CD1c-positive myeloid dendritic cell (primary cell): ENCODE results near the gene PRAMEF13.
"Not testable (repeated sequence)": the region's sequence is repeated elsewhere in the genome, so short reads cannot be mapped to it uniquely, and the experiment has no call there.

Experiments
- DNase-seq: peaks from one replicate; pipeline ENCODE4 v3.0.0-alpha.2; 2016; ENCODE audit errors: extremely low spot score

Gene PRAMEF13

GRCh38 chr1:13201309-13201708 lies at the start of gene PRAMEF13:
TSS of gene PRAMEF13 (minus strand) at chr1:13201409. CDS start at chr1:13199589, 1,820 bp downstream.
- not testable (repeated sequence) for DNase-seq

- DNase-seq: not testable (repeated sequence)
Observed at GRCh38 chr1:13247122-13247521, 45.9 kb upstream of the PRAMEF13 start.

DNA sequence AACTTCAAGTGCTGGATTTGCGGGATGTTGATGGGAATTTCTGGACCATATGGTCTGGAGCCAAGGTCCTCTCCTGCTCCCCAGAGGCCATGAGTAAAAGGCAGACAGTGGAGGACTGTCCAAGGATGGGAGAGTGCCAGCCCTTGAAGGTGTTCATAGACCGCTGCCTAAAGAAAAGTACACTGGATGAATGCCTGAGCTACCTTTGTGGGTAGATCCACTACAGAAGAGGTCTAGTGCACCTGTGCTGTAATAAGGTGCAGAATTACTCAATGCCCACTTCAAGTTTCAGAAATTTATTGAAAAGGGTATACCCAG lies 45.3 kb upstream of the PRAMEF13 start:
- DNase-seq: not testable (repeated sequence)

DNA sequence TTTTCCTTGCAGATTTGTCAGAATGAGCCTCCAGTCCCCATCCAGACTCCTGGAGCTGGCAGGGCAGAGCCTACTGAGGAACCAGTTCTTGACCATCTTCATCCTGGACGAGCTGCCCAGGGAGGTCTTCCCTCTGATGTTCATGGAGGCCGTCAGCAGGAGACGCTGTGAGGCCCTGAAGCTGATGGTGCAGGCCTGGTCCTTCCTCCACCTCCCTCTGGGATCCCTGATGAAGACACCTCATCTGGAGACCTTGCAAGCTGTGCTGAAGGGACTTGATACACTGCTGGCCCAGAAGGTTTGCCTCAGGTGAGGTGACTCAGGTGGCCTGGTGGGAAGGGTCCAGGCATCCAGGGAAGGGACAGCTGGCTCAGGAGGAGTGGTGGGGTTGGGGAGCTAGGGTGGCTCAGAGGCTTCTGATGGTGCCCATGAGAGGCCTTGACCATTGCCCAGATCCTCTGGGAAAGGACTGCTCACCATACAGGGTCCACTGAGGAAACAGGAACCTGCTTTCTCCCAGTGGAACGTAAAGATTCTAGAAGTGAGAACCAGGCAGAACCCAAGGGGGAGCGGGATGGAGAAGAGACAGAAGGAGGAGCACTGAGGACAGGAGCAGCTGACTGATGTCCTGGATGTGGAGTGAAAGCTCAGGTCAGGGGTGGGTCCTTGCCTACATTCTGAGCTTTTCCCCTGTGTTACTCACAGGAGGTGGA lies 44.8 kb upstream of the PRAMEF13 start:
- DNase-seq: not testable (repeated sequence)

- DNase-seq: not testable (repeated sequence)
Observed at GRCh38 chr1:13243536-13244263, 42.5 kb upstream of the PRAMEF13 start.

- not testable (repeated sequence) for DNase-seq
Observed at GRCh38 chr1:13239633-13240032, 38.4 kb upstream of the PRAMEF13 start.

GRCh38 chr1:13237572-13237971 lies 36.4 kb upstream of the PRAMEF13 start:
- not testable (repeated sequence) for DNase-seq

DNA sequence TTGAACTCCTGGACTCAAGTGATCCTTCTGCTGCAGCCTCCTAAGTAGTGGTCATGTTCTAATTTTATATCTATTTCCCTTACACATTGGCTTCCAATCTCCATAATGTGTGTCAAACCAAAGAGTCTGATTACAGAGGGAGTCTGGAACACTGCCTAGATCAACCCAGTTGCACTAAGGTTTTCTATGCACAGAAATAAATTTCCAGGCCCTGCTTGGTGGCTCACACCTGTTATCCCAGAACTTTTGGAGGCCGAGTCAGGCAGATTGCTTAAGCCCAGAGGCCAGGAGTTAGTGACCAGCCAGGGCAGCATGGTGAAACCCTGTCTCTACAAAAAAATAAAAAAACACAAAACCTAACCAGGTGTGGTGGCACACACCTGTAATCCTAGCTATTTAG lies 32.8 kb upstream of the PRAMEF13 start:
- not testable (repeated sequence) for DNase-seq

DNA sequence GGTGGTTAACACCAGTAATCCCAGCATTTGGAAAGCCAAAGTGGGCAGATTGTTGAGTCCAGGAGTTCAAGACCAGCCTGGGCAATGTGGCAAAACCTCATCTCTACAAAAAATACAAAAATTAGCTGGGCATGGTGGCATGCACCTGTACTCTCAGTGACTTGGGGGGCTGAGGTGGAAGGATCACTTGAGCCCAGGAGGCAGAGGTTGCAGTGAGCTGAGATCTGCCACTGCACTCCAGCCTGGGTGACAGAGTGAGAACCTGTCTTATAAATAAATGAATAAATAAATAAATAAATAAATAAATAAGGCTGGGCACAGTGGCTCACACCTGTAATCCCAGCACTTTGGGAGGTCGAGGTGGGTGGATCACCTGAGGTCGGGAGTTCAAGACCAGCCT lies 30.8 kb upstream of the PRAMEF13 start:
- DNase-seq: not testable (repeated sequence)

DNA sequence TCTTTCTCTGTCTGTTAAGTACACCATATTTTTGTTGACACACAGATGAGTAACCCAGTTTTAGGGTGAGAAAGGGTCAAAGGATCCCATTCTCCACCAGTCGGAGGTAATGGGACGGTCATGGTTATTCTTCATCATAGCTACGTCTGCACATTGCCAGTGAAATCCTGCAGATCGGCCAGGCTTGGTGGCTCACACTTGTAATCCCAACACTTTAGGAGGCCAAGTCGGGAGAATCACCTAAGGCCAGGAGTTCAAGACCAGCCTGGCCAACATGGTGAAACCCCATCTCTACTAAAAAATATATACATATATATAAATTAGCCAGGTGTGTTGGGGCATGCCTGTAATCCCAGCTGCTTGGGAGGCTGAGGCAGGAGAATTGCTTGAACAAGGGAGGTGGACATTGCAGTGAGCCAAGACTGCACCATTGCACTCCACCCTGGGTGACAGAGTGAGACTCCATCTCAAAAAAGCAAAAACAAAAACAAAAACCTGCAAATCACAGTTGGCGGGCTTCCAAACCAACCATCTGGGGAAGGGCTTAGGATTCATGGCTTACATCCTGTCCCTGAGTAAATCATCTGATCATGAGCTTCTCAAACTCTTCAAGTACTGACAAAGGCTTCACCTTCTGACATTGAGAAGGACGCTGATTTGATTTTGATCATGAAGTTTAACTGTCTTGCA lies 30.0 kb upstream of the PRAMEF13 start:
- not testable (repeated sequence) for DNase-seq

GRCh38 chr1:13230601-13231000 lies 29.4 kb upstream of the PRAMEF13 start:
- DNase-seq: not testable (repeated sequence)

DNA sequence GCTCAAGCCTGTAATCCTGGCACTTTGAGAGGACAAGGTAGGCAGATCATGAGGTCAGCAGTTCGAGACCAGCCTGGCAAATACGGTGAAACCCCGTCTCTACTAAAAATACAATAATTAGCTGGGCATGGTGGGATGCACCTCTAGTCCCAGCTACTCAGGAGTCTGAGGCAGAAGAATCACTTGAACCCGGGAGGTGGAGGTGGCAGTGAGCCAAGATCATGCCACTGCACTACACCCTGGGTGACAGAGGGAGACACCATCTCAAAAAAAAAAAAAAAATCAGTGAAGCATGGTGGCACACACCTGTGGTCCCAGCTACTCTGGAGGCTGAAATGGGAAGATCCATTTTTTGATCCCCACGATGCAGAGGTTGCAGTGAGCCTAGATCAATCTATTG lies 28.9 kb upstream of the PRAMEF13 start:
- DNase-seq: not testable (repeated sequence)

- peak; percentile 28 for DNase-seq
Observed at GRCh38 chr1:13228343-13228781, 27.2 kb upstream of the PRAMEF13 start.

DNA sequence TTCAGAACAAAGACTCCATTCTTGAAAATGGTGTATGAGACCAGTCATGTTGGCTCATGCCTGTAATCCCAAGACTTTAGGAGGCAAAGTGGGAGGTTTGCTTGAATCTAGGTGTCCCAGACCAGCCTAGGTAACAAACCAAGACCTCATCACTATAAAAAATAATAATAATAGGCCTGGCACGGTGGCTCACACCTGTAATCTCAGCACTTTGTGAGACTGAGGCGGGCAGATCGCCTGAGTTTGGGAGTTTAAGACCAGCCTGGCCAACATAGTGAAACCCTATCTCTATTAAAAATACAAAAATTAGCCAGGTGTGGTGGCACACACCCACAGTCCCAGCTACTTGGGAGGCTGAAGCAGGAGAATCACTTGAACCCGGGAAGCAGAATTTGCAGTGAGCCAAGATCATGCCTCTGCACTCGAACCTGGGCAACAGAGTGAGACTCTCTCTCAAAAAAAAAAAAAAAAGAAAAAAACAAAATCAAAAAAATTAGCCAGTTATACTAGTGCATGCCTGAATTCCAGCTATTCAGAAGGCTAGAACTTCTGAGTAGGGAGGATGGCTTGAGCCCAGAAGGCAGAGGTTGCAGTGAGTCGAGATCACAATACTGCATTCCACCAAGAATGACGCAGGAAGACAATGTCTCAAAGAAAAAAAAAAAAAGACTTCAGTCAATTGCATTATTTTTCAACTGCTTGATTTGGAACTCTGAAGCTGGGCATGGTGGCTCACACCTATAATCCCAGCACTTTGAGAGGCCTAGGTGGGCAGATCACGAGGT lies 26.3 kb upstream of the PRAMEF13 start:
- DNase-seq: not testable (repeated sequence)

GRCh38 chr1:13225675-13226204 lies 24.5 kb upstream of the PRAMEF13 start, which contains the start of gene PRAMEF18:
TSS of gene PRAMEF18 (minus strand) at chr1:13226154. CDS start at chr1:13226106, 48 bp downstream.
- DNase-seq: not testable (repeated sequence)

DNA sequence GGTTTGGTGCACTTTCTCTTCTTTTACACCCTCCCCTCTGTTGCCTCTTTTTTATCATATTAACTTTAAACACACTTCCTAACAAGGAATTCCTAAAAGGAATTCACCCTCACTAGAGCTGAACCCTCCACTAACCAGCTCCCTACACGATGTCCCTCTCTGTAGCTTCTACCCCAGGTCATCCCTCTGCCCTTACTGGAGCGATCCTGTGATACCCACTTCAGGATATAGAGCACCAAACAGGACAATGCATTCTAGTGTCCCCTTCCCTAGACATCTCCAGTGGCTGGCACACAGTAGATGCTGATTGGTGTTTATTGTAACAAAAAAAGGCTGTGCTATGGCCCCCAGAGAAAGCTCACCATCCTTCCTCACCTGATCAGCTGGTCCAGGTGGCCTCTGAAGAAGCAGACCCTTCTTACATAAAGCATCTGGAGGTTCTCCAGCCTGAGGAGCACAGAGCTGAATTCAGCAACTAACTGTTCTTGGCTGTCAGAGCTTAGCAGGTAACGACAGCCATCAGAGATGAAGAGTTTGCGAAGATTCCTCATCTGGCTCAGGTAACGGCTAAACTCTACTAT lies 23.4 kb upstream of the PRAMEF13 start:
- DNase-seq: no peak

DNA sequence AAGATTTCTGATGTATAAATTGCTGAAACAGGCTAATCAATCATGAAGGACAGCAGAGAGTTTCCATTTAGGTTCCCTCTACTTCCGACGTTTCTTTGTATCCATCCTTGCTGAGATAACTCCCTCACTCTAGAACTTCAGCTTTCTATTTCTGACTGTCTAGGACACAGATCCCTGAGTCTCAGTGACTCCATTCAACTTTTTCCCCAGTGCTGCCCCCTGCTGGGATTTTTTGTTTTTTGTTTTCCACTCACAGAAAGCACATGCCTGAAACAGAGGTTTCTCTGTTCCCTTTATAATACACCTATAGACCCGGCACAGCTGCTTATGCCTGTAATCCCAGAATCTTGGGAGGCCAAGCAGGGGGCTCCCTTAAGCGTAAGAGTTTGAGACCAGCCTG lies 21.6 kb upstream of the PRAMEF13 start:
- not testable (repeated sequence) for DNase-seq

- DNase-seq: not testable (repeated sequence)
Observed at GRCh38 chr1:13219203-13219602, 18.0 kb upstream of the PRAMEF13 start.

GRCh38 chr1:13216619-13217018 lies 15.4 kb upstream of the PRAMEF13 start:
- DNase-seq: not testable (repeated sequence)

GRCh38 chr1:13208712-13209111 lies 7.5 kb upstream of the PRAMEF13 start:
- not testable (repeated sequence) for DNase-seq

GRCh38 chr1:13171548-13171947 lies 29.7 kb downstream of the PRAMEF13 start, which contains the start of gene PRAMEF9:
TSS of gene PRAMEF9 (plus strand) at chr1:13171848. CDS start at chr1:13175281, 3,433 bp downstream.
- not testable (repeated sequence) for DNase-seq
